CD14-positive monocyte (primary cell): ENCODE measurements around the gene PUS1. TPM values are rescaled to one million over a fixed set of nuclear protein-coding genes. Genes with fewer than 3 reads are reported as not detected.

Source experiments
- DNase-seq, 3 donors: peaks; one replicate each; pipeline ENCODE4 v3.0.0-alpha.2; 2011 to 2022
- H2AFZ ChIP-seq: 2 replicates; pipeline ENCODE4 v1.6.0; 2012; ENCODE audit warnings: mild to moderate bottlenecking, low read depth, low read length, inconsistent platforms; ENCODE audit not compliant: insufficient read depth, poor library complexity, severe bottlenecking
- H3K27ac ChIP-seq, 2 donors: 1 replicate in 1 of 2; 2 replicates in 1 of 2; pipeline ENCODE4 v1.5.1; 2012 to 2013; ENCODE audit warnings: low read length in 2 of 2, control low read depth in 1 of 2, inconsistent platforms in 1 of 2, low read depth in 1 of 2, mild to moderate bottlenecking in 1 of 2
- H3K27me3 ChIP-seq, 2 donors: one replicate each; pipeline versions ENCODE4 v1.6.0 to v1.6.1; 2011 to 2013; ENCODE audit warnings: low read length in 2 of 2; ENCODE audit not compliant: control insufficient read depth in 2 of 2, insufficient read depth in 2 of 2
- H3K36me3 ChIP-seq, 2 donors: replicated peaks in 1 of 2; 1 replicate in 1 of 2; 2 replicates in 1 of 2; pipeline versions ENCODE4 v1.5.1 to v1.6.1; 2012 to 2013; ENCODE audit warnings: low read length in 2 of 2, control low read depth in 1 of 2, inconsistent platforms in 1 of 2, mild to moderate bottlenecking in 1 of 2; ENCODE audit not compliant: insufficient read depth in 2 of 2, control insufficient read depth in 1 of 2
- H3K4me1 ChIP-seq, 2 donors: 1 replicate in 1 of 2; 2 replicates in 1 of 2; pipeline versions ENCODE4 v1.5.1 to v1.6.1; 2012 to 2013; ENCODE audit warnings: low read length in 2 of 2, control low read depth in 1 of 2, inconsistent platforms in 1 of 2, mild to moderate bottlenecking in 1 of 2, moderate library complexity in 1 of 2; ENCODE audit not compliant: insufficient read depth in 2 of 2, control insufficient read depth in 1 of 2
- H3K4me2 ChIP-seq: replicated peaks from 2 replicates; pipeline ENCODE3; 2012; ENCODE audit warnings: low read length, moderate library complexity, mild to moderate bottlenecking; ENCODE audit not compliant: poor library complexity, severe bottlenecking; ENCODE audit errors: extremely low read depth
- H3K4me3 ChIP-seq, 3 experiments: fragments of 200-600 bp in 1 of 3; sonication (generic) in 1 of 3; replicated peaks in 1 of 3; 1 replicate in 2 of 3; 2 replicates in 1 of 3; pipeline ENCODE4 v1.5.1; 2011 to 2013; ENCODE audit warnings: low read length in 3 of 3, mild to moderate bottlenecking in 3 of 3, control low read depth in 2 of 3, low read depth in 2 of 3, inconsistent platforms in 1 of 3, moderate library complexity in 1 of 3
- H3K79me2 ChIP-seq: 2 replicates; pipeline ENCODE4 v1.6.0; 2012; ENCODE audit warnings: mild to moderate bottlenecking, control low read depth, inconsistent platforms, low read length, moderate library complexity; ENCODE audit not compliant: insufficient read depth
- H3K9ac ChIP-seq: 2 replicates; pipeline ENCODE4 v1.6.0; 2017; ENCODE audit warnings: low read length, mild to moderate bottlenecking; ENCODE audit not compliant: insufficient read depth, poor library complexity, severe bottlenecking
- H3K9me3 ChIP-seq, 2 donors: replicated peaks in 1 of 2; 1 replicate in 1 of 2; 2 replicates in 1 of 2; pipeline versions ENCODE4 v1.5.1 to v1.6.1; 2012 to 2013; ENCODE audit warnings: low read length in 2 of 2, control low read depth in 1 of 2; ENCODE audit not compliant: control insufficient read depth in 1 of 2, insufficient read depth in 1 of 2
- H4K20me1 ChIP-seq: 2 replicates; pipeline ENCODE4 v1.6.0; 2012; ENCODE audit warnings: mild to moderate bottlenecking, low read length, control low read depth, moderate library complexity; ENCODE audit not compliant: insufficient read depth
- H3K27ac Mint-ChIP-seq, 7 donors: one replicate each; pipeline ENCODE4 v1.8.0; 2020; ENCODE audit warnings: mild to moderate bottlenecking in 7 of 7, mixed read lengths in 7 of 7, moderate library complexity in 6 of 7, inconsistent platforms in 2 of 7
- H3K27me3 Mint-ChIP-seq, 3 donors: one replicate each; pipeline ENCODE4 v1.8.0; 2021 to 2022; ENCODE audit warnings: low read depth in 3 of 3, mild to moderate bottlenecking in 3 of 3, mixed read lengths in 3 of 3, moderate library complexity in 3 of 3, inconsistent platforms in 1 of 3
- H3K36me3 Mint-ChIP-seq, 2 donors: one replicate each; pipeline ENCODE4 v1.8.0; 2020; ENCODE audit warnings: mixed read lengths in 2 of 2, inconsistent platforms in 1 of 2, mild to moderate bottlenecking in 1 of 2
- H3K4me1 Mint-ChIP-seq: one replicate; pipeline ENCODE4 v1.8.0; 2020; ENCODE audit warnings: mild to moderate bottlenecking, mixed read lengths
- H3K4me3 Mint-ChIP-seq, 2 donors: one replicate each; pipeline ENCODE4 v1.8.0; 2020; ENCODE audit warnings: mild to moderate bottlenecking in 2 of 2, mixed read lengths in 2 of 2, moderate library complexity in 1 of 2
- H3K9me3 Mint-ChIP-seq, 7 donors: one replicate each; pipeline ENCODE4 v1.8.0; 2020 to 2022; ENCODE audit warnings: mixed read lengths in 7 of 7, mild to moderate bottlenecking in 6 of 7, moderate library complexity in 6 of 7, inconsistent platforms in 2 of 7
- WGBS: methylation state at CpG from one replicate; pipeline ENCODE4 v1.1.5; 2013; ENCODE audit warnings: missing lambda C conversion rate; ENCODE audit not compliant: insufficient coverage; 5-methylcytosine and 5-hydroxymethylcytosine counted together
- intact Hi-C, 2 donors: fragments of 100-400 bp; cut with micrococcal nuclease; formaldehyde crosslinking; loops; one replicate each; pipeline versions ENCODE4 v1.15.0 to v1.15.1; 2023
- polyA plus RNA-seq, 3 donors: library from polyadenylated mRNA; depleted of rRNA in 1 of 3; unstranded in 2 of 3; stranded (reverse) in 1 of 3; fragments of 300-500 nt in 2 of 3; fragments of >200 nt in 1 of 3; fragmentation: Illumina TruSeq in 2 of 3; gene quantifications; 1 replicate in 2 of 3; 2 replicates in 1 of 3; pipeline ENCODE4 v1.2.3, GENCODE V29; 2012 to 2021
- TF ChIP-seq, protein P1 (sequence below): fragments of 200-600 bp; IDR thresholded peaks from one replicate; pipeline ENCODE4 v1.8.0; 2022; ENCODE audit warnings: antibody characterized with exemption, mild to moderate bottlenecking

Gene PUS1
- polyA plus RNA-seq, 3 donors, result 5.1 to 30.9 (median 6.9) TPM

DNA sequence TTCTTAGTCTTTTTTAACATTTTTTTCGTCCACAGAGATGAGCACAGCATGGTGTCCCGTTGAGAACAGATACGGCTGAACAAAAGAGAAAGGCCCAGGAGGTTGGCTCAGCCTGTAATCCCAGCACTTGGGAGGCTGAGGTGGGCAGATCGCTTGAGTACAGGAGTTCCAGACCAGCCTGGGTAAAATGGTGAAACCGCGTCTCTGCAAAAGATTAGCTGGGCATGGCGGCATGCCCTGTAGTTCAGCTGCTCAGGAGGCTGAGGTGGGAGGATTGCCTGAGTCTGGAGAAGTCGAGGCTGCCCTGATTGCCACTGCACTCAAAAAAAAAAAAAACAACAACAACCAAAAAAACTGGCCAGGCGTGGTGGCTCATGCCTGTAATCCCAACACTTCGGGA is 14.8 kb downstream of the PUS1 start:
- TF ChIP-seq, protein P1, sequence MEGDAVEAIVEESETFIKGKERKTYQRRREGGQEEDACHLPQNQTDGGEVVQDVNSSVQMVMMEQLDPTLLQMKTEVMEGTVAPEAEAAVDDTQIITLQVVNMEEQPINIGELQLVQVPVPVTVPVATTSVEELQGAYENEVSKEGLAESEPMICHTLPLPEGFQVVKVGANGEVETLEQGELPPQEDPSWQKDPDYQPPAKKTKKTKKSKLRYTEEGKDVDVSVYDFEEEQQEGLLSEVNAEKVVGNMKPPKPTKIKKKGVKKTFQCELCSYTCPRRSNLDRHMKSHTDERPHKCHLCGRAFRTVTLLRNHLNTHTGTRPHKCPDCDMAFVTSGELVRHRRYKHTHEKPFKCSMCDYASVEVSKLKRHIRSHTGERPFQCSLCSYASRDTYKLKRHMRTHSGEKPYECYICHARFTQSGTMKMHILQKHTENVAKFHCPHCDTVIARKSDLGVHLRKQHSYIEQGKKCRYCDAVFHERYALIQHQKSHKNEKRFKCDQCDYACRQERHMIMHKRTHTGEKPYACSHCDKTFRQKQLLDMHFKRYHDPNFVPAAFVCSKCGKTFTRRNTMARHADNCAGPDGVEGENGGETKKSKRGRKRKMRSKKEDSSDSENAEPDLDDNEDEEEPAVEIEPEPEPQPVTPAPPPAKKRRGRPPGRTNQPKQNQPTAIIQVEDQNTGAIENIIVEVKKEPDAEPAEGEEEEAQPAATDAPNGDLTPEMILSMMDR, result no peak
- H4K20me1 ChIP-seq, result no peaks in the 10 kb centered on the region
- Mint-ChIP-seq H3K36me3 (peaks cover 41 to 64% of the 10 kb centered on the region in 2 donors), H3K9me3 (peaks cover 0 to 2% (median 0%) of the 10 kb centered on the region in 7 donors), H3K4me3 (no peak overlapping the region), H3K27me3 (peaks cover 1 to 3% (median 2%) of the 10 kb centered on the region in 3 donors), H3K27ac (no peak overlapping the region), H3K4me1 (peaks cover 13% of the 10 kb centered on the region)
- no peaks in the 10 kb centered on the region for H3K79me2 ChIP-seq
- intact Hi-C loops, result no loop called here
- H3K9me3 ChIP-seq, result no peaks in the 10 kb centered on the region
- H3K4me1 ChIP-seq, result peaks cover 0 to under 1% of the 10 kb centered on the region in 2 donors
- H2AFZ ChIP-seq, result no peak overlapping the region
- H3K9ac ChIP-seq, result no peak overlapping the region
- no peak for DNase-seq
- peaks cover 37 to 53% of the 10 kb centered on the region in 2 donors for H3K36me3 ChIP-seq
- H3K27me3 ChIP-seq, result no peaks in the 10 kb centered on the region
- no peak overlapping the region for H3K4me2 ChIP-seq
- WGBS, result 100% methylated on average over 8 of the region's 10 CpGs
- no peak overlapping the region for H3K27ac ChIP-seq
- no peak overlapping the region for H3K4me3 ChIP-seq

DNA sequence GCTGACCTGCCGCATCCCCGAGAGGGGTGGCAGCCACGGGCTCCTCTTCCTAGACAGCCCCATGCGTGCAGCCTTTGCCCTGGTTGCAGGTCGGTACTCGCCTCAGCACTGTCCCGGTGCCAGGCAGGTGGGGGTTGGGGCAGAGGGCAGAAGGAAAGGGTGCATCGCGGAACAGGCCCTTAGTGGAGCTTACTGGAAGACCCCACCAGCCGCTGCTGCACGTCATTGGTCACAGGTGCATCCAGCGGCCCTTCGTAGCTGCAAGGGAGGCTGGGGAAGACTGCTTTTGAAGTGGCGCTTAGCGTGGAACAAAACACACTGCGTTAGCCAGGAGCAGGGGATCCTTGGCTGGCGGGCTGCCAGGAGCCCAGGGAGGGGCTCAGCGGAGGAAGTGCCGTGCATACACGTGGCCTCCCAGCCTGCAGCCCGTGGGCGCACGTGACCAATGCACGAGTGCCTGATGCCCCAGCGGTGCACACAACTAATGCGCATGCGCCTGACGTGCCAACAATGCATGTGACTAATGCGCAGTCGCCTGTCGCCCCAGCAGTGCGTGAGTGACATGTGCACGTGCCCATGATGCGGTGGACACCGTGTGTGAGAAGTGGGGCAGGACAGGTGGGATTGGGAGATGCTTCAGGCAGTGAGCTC is 15.7 kb downstream of the PUS1 start:
- peaks cover 33 to 56% of the 10 kb centered on the region in 2 donors for H3K36me3 Mint-ChIP-seq
- TF ChIP-seq, protein P1, result no peak
- no peak overlapping the region for H3K27ac Mint-ChIP-seq
- Histone ChIP-seq H3K79me2 (no peaks in the 10 kb centered on the region), H3K4me1 (peaks cover 5 to 7% of the 10 kb centered on the region in 2 donors), H3K9me3 (no peaks in the 10 kb centered on the region), H3K4me3 (no peak overlapping the region), H4K20me1 (no peaks in the 10 kb centered on the region), H3K9ac (no peak overlapping the region), H3K27me3 (no peaks in the 10 kb centered on the region), H3K4me2 (no peak overlapping the region), H2AFZ (no peak overlapping the region), H3K27ac (no peak overlapping the region), H3K36me3 (peaks cover 30 to 45% of the 10 kb centered on the region in 2 donors)
- no peaks in the 10 kb centered on the region for H3K9me3 Mint-ChIP-seq
- H3K4me3 Mint-ChIP-seq, result peak overlapping the region in 1 of 2 donors; percentile 30
- no peak for DNase-seq
- H3K4me1 Mint-ChIP-seq, result peaks cover 17% of the 10 kb centered on the region
- intact Hi-C loops, result loop anchor here in 1 of 2 donors (5.0 kb wide), 1 partner anchor 52 kb away; the partner anchor contains the start of gene ULK1
- peaks cover 1 to 3% (median 2%) of the 10 kb centered on the region in 3 donors for H3K27me3 Mint-ChIP-seq
- 93% methylated on average over 31 of the region's 35 CpGs for WGBS
